OCI-LY3 (cell line): ENCODE results near the gene LDLRAD4.

Source experiments
- H2AFZ ChIP-seq: fragments of 200-600, 300-600 bp; shearing (Covaris generic); 2 replicates; pipeline ENCODE4 v1.6.0; 2014; ENCODE audit warnings: antibody characterized with exemption, low read depth, low read length
- H3K27ac ChIP-seq: fragments of 200-600, 300-600 bp; sonication (generic); 2 replicates; pipeline ENCODE4 v1.5.1; 2014; ENCODE audit warnings: mild to moderate bottlenecking, low read length, moderate library complexity, mixed read lengths
- H3K27me3 ChIP-seq: fragments of 200-600, 300-600 bp; sonication (generic); 2 replicates; pipeline ENCODE4 v1.6.1; 2014; ENCODE audit warnings: low read depth, low read length, mixed read lengths
- H3K36me3 ChIP-seq: fragments of 200-600, 300-600 bp; sonication (generic); replicated peaks from 2 replicates; pipeline ENCODE3; 2014; ENCODE audit warnings: low read depth, low read length, mixed read lengths
- H3K4me1 ChIP-seq: fragments of 300-600, 200-600 bp; sonication (generic); 2 replicates; pipeline ENCODE4 v1.6.1; 2014; ENCODE audit warnings: low read length, mixed read lengths
- H3K4me2 ChIP-seq: fragments of 200-600, 300-600 bp; sonication (generic); 2 replicates; pipeline ENCODE4 v1.6.1; 2014; ENCODE audit warnings: low read length, mixed read lengths
- H3K4me3 ChIP-seq: fragments of 300-600, 200-600 bp; sonication (generic); 2 replicates; pipeline ENCODE4 v1.5.1; 2014; ENCODE audit warnings: antibody characterized with exemption, mild to moderate bottlenecking, low read length, moderate library complexity
- H3K79me2 ChIP-seq: fragments of 300-600, 200-600 bp; shearing (Covaris generic); 2 replicates; pipeline ENCODE4 v1.6.1; 2014; ENCODE audit warnings: mild to moderate bottlenecking, low read length, mixed read lengths
- H3K9ac ChIP-seq: fragments of 300-600, 200-600 bp; shearing (Covaris generic); 2 replicates; pipeline ENCODE4 v1.6.0; 2014; ENCODE audit warnings: mild to moderate bottlenecking, low read length, moderate library complexity
- H3K9me3 ChIP-seq: fragments of 200-600, 300-600 bp; shearing (Covaris generic); 2 replicates; pipeline ENCODE4 v1.6.1; 2014; ENCODE audit warnings: low read length, mixed read lengths; ENCODE audit not compliant: insufficient read depth
- H4K20me1 ChIP-seq: fragments of 200-600, 300-600 bp; sonication (generic); 2 replicates; pipeline ENCODE4 v1.6.1; 2016; ENCODE audit warnings: low read length, mixed read lengths; ENCODE audit not compliant: insufficient read depth
- EZH2phosphoT487 ChIP-seq: fragments of 200-600 bp; shearing (Covaris generic); IDR thresholded peaks from 2 replicates; pipeline ENCODE4 v1.6.1; 2018; ENCODE audit warnings: antibody characterized with exemption, mixed run types, low read depth
- TF ChIP-seq, protein P1 (sequence below): fragments of 200-600, 300-600 bp; sonication (generic); IDR thresholded peaks from 2 replicates; pipeline ENCODE4 v1.5.1; 2014; ENCODE audit warnings: antibody characterized with exemption, low read length, low read depth

The LDLRAD4 gene

GRCh38 chr18:13524811-13525210 is 306.3 kb downstream of the LDLRAD4 start:
- no peak overlapping the region for H3K4me2 ChIP-seq
- H3K27ac ChIP-seq, result no peak overlapping the region
- H3K4me3 ChIP-seq, result no peak overlapping the region
- no peak overlapping the region for H3K9ac ChIP-seq
- peaks cover 39% of the 10 kb centered on the region for H3K27me3 ChIP-seq
- no peaks in the 10 kb centered on the region for H3K79me2 ChIP-seq
- H3K36me3 ChIP-seq, result no peaks in the 10 kb centered on the region
- no peaks in the 10 kb centered on the region for H3K4me1 ChIP-seq
- H3K9me3 ChIP-seq, result no peaks in the 10 kb centered on the region
- TF ChIP-seq, protein P1, sequence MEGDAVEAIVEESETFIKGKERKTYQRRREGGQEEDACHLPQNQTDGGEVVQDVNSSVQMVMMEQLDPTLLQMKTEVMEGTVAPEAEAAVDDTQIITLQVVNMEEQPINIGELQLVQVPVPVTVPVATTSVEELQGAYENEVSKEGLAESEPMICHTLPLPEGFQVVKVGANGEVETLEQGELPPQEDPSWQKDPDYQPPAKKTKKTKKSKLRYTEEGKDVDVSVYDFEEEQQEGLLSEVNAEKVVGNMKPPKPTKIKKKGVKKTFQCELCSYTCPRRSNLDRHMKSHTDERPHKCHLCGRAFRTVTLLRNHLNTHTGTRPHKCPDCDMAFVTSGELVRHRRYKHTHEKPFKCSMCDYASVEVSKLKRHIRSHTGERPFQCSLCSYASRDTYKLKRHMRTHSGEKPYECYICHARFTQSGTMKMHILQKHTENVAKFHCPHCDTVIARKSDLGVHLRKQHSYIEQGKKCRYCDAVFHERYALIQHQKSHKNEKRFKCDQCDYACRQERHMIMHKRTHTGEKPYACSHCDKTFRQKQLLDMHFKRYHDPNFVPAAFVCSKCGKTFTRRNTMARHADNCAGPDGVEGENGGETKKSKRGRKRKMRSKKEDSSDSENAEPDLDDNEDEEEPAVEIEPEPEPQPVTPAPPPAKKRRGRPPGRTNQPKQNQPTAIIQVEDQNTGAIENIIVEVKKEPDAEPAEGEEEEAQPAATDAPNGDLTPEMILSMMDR, result no peak
- TF ChIP-seq EZH2phosphoT487, result no peak
- no peaks in the 10 kb centered on the region for H4K20me1 ChIP-seq
- no peak overlapping the region for H2AFZ ChIP-seq

DNA sequence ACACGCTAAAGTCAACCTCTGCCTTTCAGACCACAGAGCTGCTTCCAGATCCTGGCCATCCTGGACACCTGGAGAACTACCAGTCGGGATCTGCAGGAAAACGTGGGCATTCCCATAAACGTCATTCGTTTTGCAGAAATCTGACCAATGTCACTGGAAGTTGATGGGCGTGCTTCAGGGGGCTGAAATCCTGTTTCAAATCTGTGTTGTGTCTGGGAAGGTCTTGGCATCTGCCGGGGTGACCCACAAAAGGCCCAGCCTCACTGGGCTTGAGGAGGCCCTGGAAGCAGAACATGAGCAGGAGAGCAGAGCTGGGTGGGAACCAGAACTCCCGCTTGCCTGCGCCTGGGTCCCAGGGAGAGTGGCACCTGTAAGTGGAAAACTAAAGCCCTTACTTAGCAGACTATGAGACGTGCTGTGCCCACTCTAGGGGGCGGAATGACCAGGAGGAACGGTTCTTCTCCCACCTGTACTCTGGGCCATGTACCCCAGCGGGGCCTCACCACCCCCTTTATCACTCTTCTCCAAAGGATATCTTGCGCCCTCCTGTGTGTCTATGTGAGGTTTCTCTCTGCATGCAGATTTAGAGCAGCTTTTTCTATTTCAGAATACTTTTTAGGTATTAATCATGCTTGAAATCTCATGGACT is 306.9 kb downstream of the LDLRAD4 start:
- Histone ChIP-seq H3K9me3 (no peaks in the 10 kb centered on the region), H3K9ac (no peak overlapping the region), H4K20me1 (no peaks in the 10 kb centered on the region), H3K4me2 (no peak overlapping the region), H2AFZ (no peak overlapping the region), H3K27me3 (peaks cover 40% of the 10 kb centered on the region), H3K4me3 (no peak overlapping the region), H3K27ac (no peak overlapping the region), H3K79me2 (no peaks in the 10 kb centered on the region), H3K4me1 (no peaks in the 10 kb centered on the region), H3K36me3 (no peaks in the 10 kb centered on the region)
- no peak for TF ChIP-seq EZH2phosphoT487
- TF ChIP-seq, protein P1, result 0 out of 2 replicates have a peak, but pooled peaks have one; percentile 8

GRCh38 chr18:13526519-13526918 is 308.0 kb downstream of the LDLRAD4 start:
- H3K27ac ChIP-seq, result no peak overlapping the region
- H3K9ac ChIP-seq, result no peak overlapping the region
- TF ChIP-seq, protein P1, result no peak
- TF ChIP-seq EZH2phosphoT487, result no peak
- H3K36me3 ChIP-seq, result no peaks in the 10 kb centered on the region
- H3K79me2 ChIP-seq, result no peaks in the 10 kb centered on the region
- no peak overlapping the region for H2AFZ ChIP-seq
- H4K20me1 ChIP-seq, result no peaks in the 10 kb centered on the region
- H3K4me3 ChIP-seq, result no peak overlapping the region
- H3K4me1 ChIP-seq, result no peaks in the 10 kb centered on the region
- peaks cover 30% of the 10 kb centered on the region for H3K27me3 ChIP-seq
- no peaks in the 10 kb centered on the region for H3K9me3 ChIP-seq
- H3K4me2 ChIP-seq, result no peak overlapping the region

DNA sequence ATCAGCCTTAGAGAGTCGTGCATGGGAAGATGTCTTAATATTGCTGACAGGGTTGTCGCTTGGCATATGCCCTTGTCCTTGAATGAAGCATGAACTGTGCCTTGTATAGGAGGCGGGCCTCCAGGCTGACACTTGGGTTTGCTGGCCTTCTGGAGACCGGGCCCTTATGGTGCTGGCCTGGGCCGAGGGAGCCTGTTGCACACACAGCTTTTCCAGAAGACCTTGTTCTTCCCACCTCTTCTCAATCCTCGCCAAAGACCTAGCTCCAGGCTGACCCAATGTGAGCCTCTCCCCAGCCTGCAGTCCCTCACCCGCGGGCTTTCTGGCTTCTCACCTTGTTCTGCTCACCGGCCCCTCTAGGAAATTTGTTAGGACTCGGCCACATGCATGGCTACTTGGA is 308.7 kb downstream of the LDLRAD4 start:
- Histone ChIP-seq H3K27me3 (peaks cover 23% of the 10 kb centered on the region), H2AFZ (no peak overlapping the region), H3K9me3 (no peaks in the 10 kb centered on the region), H3K4me2 (no peak overlapping the region), H3K4me1 (no peaks in the 10 kb centered on the region), H3K79me2 (no peaks in the 10 kb centered on the region), H4K20me1 (no peaks in the 10 kb centered on the region), H3K27ac (no peak overlapping the region), H3K9ac (no peak overlapping the region), H3K36me3 (no peaks in the 10 kb centered on the region), H3K4me3 (no peak overlapping the region)
- TF ChIP-seq, protein P1, result no peak
- no peak for TF ChIP-seq EZH2phosphoT487
